Measurements from ENCODE around the gene PNN.
"Not testable (repeated sequence)": the region's sequence is repeated elsewhere in the genome, so short reads cannot be mapped to it uniquely, and the experiment has no call there.

The PNN gene

DNA sequence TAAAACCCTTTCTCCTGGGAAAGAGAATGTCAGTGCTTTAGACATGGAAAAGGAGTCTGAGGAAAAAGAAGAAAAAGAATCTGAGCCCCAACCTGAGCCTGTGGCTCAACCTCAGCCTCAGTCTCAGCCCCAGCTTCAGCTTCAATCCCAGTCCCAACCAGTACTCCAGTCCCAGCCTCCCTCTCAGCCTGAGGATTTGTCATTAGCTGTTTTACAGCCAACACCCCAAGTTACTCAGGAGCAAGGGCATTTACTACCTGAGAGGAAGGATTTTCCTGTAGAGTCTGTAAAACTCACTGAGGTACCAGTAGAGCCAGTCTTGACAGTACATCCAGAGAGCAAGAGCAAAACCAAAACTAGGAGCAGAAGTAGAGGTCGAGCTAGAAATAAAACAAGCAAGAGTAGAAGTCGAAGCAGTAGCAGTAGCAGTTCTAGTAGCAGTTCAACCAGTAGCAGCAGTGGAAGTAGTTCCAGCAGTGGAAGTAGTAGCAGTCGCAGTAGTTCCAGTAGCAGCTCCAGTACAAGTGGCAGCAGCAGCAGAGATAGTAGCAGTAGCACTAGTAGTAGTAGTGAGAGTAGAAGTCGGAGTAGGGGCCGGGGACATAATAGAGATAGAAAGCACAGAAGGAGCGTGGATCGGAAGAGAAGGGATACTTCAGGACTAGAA is 6.1 kb downstream of the PNN start:
- DNase-seq (ENCODE audit: low spot score) = no peak

DNA sequence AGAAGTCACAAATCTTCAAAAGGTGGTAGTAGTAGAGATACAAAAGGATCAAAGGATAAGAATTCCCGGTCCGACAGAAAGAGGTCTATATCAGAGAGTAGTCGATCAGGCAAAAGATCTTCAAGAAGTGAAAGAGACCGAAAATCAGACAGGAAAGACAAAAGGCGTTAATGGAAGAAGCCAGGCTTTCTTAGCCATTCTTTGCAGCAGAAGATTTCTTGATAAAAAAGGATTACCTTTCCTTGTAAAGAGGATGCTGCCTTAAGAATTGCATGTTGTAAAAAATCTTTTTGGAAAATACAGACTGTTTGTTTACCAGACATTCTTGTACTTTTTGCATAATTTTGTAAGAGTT is 6.6 kb downstream of the PNN start:
- DNase-seq (ENCODE audit: low spot score) = no peak

DNA sequence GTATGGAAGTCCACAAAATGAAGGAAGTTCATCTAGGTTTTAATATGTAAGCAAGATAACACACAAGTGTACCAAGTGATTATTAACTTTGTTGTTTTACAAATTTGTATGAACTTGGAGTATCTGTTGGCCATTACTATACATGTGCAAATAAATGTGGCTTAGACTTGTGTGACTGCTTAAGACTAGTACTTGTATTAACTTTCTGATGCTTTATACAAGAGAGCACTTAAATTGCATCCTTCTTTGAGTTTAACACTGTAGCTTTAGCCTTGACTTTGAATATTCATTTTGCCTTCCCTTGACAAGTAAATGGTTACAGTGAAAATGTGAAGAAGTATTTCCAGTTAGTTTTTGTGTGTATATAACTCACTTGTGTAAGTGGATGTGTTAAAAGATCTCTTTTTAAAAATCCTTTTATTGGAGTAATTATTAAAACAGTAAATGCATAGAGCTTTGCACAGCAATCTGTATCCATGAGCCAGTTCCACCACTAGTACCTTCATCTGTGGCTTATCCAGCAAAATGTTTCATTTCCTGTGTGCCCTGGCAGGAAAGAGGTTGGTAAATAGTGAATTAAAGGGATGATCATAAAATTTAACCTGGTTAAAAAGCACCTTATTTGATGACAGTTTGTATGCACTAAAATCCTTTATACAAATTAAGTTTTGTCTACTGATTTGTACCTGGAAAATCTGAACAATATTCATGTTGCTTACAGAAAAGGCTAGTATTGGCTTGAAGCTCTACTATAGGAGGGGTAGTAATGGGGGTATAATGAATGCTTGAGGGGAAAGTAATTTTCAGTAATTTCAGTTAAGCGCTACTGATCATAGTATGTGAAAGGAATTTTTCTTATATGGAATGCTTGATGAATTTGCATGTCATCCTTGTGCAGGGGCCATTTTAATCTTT is 8.0 kb downstream of the PNN start:
- no peak for DNase-seq (ENCODE audit: low spot score)

DNA sequence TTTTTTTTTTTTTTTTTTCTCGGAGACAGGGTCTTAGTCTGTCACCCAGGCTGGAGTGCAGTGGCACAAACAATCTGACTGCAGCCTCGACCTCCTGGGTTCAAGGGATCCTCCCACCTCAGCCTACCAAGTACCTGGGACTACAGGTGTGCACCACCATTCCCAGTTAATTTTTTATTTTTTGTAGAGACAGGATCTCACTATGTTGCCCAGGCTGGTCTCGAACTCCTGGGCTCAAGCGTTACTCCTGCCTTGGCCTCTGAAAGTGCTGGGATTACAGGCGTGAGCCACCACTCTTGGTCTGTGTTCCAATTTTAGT is 8.6 kb downstream of the PNN start:
- DNase-seq (ENCODE audit: low spot score) = not testable (repeated sequence)

DNA sequence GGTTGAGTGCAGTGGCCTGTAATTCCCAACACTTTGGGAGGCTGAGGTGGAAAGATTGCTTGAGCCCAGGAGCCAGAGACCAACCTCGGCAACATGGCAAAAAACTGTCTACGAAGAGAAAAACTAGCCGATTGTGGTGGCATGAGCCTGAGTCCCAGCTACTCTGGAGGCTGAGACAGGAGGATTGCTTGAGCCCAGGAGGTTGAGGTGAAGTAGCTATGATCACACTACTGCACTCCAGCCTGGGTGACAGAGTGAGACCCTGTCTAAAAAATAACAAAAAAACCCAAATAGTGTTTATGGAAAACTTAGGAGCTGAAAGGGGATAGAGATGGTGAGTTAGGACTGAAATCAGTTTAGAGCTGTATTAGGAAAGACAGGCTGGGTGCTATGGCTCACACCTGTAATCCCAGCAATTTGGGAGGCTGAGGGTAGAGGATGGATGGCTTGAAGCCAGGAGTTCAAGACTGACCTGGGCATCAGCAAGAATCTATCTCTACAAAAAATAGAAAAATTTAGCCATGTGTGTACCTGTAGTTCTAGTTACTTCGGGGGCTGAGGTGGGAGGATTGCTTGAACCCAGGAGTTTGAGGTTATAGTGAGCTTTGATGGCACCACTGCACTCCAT is 9.7 kb downstream of the PNN start:
- no peak for DNase-seq (ENCODE audit: low spot score)

DNA sequence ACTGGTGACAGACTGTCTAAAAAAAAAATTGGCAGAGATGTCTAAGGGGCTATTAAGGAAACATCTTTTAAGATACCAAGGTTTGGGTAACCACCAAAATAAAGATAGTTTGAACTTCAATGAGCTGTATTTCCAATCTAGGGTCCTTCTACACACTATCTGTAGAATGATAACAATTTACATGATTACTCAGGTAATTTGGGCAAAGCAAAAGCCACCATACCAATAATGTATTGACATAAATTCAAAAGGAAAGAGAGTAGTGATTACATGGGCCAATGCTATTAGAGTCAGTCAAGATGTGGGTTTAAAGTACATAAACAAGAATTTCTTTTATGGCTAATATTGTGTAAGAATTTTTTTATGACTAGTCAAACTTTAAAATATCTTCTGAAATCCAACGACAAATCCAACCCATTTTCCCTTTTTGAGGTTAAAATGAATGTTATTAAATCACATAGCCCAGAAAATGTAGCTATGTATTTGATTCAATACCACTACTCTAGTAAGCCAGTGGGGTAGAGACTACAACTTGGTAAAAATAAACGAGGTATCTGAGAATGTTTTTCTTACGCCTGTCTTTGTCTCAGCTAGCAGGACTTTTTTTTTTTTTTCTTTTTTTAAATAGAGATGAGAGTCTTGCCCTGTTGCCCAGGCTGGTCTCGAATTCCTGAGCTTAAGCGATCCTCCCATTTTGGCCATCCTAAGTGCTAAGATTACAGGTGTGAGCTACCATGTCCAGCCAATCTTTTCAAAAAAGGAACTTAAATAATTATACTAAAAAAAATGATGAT is 10.4 kb downstream of the PNN start:
- no peak for DNase-seq (ENCODE audit: low spot score)

DNA sequence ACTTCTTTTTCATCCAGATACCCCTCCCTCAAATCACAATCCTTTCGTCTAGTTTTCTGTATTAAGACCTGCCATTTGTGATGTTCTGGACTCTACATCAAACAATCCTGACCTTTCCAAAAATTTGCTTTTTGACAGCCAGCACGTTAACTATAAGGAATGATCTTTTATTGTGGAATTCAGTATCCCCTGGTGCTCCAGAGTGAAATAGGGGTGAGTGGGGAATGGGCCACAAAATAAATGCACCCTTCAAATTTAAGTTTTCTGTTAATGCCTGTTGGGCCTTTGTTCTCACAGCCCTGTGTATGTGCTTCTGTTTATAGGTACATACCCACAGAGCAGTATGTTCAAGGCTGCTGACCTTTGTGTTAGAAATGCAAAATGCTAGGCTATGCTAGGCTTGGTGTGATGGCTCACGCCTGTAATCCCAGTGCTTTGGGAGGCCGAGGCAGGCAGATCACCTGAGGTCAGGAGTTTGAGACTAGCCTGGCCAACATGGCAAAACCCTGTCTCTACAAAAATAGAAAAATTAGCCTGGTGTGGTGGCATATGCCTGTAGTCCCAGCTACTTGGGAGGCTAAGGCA is 12.0 kb downstream of the PNN start:
- DNase-seq (ENCODE audit: low spot score) = no peak

DNA sequence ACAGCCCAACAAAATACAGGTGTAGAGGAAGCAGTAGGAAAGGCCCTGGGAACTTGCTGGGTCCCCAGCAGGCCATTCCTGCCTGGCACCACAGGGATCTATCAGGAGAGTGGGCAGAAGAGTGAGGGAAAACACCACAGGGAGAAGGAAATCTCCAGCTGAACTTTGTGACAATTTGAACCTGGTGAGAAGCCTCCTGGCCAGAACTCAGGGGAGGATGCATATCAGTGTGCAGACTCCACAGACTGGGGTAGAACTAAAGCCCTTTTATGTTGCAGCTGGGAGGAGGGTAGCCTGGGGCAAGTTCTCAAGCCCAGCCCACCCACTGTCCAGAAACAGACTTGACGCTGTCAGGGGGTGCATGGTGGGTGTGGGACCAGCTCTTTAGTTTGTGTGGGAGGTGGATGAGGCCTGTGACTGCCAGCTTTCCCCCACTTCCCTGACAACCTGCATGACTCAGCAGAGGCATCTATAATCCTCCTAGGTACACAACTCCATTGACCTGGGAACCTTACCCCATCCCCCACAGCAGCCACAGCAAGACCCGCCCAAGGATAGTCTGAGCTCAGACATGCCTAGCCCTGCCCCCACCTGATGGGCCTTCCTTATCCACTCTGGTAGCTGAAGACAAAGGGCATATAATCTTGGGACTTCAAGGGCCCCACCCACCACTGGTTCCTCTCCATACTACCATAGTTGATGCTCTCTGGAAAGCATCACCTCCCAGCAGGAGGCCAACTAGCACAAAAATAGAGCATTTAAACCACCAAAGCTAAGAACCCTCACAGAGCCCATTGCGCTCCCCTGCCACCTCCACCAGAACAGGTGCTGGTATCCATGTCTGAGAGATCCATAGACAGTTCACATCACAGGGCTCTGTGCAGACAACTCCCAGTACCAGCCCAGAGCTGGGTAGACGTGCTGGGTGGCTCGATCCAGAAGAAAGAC is 28.9 kb downstream of the PNN start:
- no peak for DNase-seq (ENCODE audit: low spot score)

DNA sequence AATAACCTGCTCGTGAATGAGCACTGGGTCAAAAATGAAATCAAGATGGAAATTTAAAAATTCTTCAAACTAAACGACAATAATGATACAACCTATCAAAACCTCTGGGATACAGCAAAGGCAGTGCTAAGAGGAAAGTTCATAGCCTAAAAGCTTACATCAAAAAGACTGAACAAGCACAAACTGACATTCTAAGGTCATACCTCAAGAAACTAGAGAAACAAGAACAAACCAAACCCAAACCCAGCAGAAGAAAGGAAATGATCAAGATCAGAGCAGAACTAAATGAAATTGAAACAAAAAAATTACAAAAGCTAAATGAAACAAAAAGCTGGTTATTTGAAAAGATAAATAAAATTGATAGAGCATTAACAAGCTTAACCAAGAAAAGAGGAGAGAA is 32.4 kb downstream of the PNN start:
- DNase-seq (ENCODE audit: low spot score) = not testable (repeated sequence)

DNA sequence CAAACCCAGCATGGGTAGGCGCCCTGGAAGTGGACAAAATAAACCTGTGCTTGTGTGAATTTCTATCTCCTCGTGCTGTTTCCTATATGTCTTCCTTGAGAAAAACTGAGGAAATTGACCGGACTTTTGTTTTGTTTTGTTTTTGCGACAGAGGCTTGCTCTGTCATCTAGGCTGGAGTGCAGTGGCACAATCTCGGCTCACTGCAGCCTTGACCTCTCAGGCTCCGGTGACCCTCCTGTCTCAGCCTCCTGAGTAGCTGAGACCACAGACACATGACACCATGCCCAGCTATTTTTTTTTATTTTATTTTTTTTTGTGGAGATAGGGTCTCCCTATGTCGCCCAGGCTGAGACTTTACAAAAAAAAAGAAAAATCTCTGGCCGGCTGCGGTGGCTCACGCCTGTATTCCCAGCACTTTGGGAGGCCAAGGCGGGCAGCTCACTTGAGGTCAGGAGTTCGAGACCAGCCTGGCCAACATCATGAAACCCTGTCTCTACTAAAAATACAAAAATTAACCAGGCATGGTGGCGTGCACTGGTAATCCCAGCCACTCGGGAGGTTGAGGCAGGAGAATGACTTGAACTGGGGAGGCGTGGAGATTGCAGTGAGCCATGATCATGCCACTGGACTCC is 36.2 kb downstream of the PNN start:
- DNase-seq (ENCODE audit: low spot score) = no peak

DNA sequence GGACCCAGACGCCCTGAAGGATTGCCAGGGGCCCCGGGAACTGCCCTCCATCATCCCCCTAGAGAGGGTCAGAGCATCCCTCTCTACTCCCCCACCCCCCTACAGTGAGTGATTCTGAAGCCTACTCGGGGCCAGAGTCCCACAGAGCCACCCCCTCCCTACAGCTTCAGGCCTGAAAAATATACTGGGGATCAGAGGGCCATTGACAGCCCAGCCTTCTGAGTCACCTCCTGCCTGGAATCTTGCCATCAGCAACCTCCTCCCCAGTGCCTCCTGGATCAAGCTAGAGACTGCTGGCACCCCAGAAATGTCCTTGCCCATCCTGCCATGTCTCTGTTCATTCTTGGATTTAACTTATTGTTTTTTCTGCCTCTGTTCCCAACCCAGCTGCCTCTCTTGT is 37.0 kb downstream of the PNN start:
- no peak for DNase-seq (ENCODE audit: low spot score)

DNA sequence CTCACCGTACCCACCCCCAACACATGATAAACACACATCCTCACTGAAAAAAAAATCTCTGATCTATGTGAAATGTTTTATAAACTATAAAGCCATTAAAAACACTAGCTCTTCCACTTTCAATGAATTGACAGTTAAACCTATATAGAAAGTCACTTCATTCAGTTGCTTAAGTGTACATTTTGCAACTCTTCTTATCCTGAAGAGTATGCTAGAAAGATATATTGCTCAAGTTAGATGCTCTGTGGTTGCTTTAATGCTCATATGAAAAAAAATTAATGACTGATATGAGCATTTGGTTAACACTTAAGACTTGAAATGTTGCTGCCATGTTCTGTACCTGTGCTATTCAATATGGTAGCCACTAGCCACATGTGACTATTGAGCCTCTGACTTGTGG is 37.6 kb downstream of the PNN start:
- DNase-seq (ENCODE audit: low spot score) = no peak

DNA sequence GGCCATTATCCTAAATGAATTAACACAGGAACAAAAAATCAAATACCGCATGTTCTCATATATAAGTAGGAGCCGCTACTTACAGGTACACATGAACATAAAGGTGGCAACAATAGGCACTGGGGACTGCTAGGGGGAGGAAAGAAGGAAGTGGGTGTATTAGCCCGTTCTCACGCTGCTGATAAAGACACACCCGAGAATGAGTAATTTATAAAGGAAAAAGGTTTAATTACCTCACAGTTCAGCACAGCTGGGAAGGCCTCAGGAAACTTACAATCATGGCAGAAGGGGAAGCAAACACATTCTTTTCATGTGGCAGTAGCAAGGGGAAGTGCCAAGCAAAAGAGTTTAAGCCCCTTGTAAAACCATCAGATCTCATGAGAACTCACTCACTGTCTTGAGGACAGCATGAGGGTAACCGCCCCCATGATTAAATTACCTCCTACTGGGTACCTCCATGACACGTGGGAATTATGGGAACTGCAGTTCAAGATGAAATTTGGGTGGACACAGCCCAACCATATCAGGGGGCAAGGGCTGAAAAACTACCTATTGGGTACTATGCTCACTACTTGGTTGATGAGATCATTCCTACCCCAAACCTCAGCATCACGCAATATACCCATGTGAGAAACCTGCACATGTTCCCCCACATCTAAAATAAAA is 42.3 kb downstream of the PNN start:
- DNase-seq (ENCODE audit: low spot score) = no peak

DNA sequence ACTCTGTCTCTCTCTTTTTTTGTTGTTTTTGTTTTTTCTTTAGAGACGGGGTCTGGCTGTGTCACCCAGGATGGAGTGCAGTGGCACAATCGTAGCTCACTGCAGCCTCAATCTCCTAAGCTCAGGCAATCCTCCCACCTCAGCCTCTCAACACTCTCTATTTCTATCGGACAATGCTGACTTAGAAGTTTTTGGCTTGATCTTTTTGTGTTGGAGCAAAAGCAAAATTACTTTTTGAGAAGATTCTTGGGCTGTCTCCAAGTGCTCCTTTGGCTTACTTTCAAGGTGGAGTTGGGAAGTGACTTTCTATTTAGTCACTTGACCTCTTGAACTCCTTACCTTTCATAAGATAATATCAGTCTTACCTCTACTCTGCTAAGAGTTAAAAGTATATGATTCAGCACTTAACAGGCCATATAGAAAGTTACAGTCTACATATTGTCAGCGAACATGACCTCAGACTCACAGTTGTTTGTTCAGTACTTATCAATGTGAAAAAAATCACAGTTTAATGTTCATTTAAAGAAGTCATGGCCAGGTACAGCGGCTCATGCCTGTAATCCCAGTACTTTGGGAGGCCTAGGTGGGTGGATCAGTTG is 43.2 kb downstream of the PNN start:
- no peak for DNase-seq (ENCODE audit: low spot score)

DNA sequence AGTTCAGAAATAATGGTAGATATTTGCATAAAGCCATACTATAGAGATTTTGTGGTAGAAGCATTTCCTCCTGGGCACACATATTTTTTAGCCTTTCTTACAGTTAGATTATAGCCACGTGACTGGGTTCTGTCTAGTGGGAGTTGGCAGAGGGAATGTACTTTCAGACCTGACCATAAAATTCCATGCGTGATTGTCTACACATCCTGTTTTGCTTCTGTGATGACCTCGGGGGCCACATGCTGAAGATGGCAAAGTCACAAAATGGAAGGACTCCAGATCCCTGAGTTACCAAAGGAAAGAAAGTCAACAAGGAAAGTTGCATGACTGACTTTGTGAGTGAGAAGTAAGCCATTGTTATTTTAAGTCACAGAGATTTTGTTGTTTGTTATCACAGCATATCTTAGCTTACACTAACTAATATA is 44.0 kb downstream of the PNN start:
- no peak for DNase-seq (ENCODE audit: low spot score)

DNA sequence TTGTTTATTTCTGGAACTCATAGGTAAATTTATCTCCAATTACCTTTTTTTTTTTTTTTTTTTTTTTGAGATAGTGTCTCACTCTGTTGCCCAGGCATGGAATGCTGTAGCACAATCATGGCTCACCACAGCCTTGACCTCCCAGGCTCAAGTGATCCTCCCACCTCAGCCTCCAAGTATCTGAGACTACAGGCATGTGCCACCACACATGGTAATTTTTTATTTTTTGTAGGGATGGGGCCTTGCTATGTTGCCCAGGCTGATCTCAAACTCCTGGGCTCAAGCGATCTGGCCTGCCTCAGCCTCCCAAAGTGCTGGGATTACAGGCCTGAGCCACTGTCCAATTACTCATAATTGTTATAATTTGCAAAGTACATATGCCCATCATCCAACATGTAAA is 45.4 kb downstream of the PNN start:
- DNase-seq (ENCODE audit: low spot score) = not testable (repeated sequence)

DNA sequence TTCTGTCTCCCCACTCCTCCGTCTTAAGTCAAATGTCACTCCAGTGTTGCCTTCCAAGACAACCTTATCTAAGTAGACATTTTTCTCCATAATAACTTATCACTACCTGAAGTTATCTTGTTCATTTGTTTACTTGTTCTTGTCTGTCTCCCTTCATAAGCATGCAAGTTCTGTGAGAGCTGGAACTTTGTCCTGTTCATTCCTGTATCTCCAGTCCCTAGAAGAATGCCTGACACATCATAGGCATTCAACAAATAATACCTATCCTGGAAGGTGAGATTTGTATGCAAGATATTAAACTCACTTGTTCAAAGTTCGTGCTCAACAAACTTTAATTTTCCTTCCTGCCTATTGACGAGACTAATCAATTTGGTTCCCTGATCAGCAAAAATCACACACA is 53.0 kb downstream of the PNN start:
- no peak for DNase-seq (ENCODE audit: low spot score)

DNA sequence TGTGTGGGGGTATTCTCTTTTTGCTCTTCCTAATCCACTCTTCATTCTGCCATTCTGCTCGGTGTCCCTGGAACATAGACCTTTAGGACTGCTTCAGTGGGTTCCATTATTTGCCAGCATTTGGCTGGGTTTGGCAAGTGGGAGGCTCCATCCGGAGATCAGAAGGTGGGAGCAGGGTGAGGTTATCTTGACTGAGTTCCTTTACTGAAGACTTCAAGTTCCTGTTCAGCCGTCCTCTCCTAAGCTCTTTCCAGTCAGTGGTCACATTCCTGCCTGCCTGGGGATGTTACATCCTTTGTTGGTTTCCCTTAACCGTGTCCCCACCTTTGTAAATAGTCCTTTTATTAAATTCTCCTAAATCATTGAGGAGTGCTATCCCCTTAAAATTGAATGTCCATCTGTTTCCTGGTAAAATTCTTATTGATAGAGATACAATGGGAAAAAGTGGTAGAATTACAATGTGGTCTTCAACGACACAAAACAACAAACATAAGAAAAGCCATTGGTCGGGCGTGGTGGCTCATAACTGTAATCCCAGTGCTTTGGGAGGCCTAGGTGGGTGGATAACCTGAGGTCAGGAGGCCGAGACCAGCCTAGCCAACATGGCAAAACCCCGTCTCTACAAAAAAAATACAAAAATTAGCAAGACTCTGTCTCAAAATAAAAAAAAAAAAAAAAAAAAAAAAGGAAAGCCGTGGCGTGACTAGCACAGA is 53.6 kb downstream of the PNN start:
- no peak for DNase-seq (ENCODE audit: low spot score)

DNA sequence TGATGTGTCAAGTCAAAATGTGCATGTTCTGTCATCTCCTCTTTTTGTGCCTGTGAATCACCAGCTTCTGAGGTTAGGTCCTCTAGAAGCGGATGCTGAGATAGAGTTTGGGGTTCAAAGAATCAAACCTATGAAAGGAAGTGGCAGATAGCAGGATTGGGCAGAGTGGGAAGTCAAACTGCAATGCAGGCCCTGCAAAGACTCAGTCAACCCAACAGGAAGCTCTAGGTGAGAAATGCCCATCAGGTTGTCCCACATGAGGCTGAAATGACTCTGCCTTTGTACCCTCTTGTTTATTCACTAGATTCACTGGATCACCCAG is 54.1 kb downstream of the PNN start:
- no peak for DNase-seq (ENCODE audit: low spot score)

Data from HuH-7.5 (cell line).